Ishikawa (cell line): Measurements from ENCODE around the gene SCGB1D1.

Experiments used
- CEBPB ChIP-seq: IDR thresholded peaks from 2 replicates; pipeline ENCODE4 v1.6.1; 2012
- CREB1 ChIP-seq: IDR thresholded peaks from 2 replicates; pipeline ENCODE4 v1.6.1; 2012; ENCODE audit warnings: low read depth
- EGR1 ChIP-seq: IDR thresholded peaks from 2 replicates; pipeline ENCODE4 v1.6.1; 2012
- EP300 ChIP-seq: IDR thresholded peaks from 2 replicates; pipeline ENCODE4 v1.6.1; 2012; ENCODE audit warnings: borderline replicate concordance
- FOXM1 ChIP-seq: IDR thresholded peaks from 2 replicates; pipeline ENCODE4 v1.6.1; 2012; ENCODE audit warnings: low read depth, borderline replicate concordance
- MAX ChIP-seq: IDR thresholded peaks from 2 replicates; pipeline ENCODE4 v1.6.1; 2012
- NFIC ChIP-seq: IDR thresholded peaks from 2 replicates; pipeline ENCODE4 v1.6.1; 2012
- RAD21 ChIP-seq: IDR thresholded peaks from 2 replicates; pipeline ENCODE4 v1.6.1; 2012; ENCODE audit warnings: low read depth
- REST ChIP-seq: IDR thresholded peaks from 2 replicates; pipeline ENCODE4 v1.6.1; 2012; ENCODE audit warnings: low read depth, mild to moderate bottlenecking
- TAF1 ChIP-seq: IDR thresholded peaks from 2 replicates; pipeline ENCODE4 v1.6.1; 2012; ENCODE audit warnings: low read depth, mild to moderate bottlenecking
- TCF12 ChIP-seq: IDR thresholded peaks from 2 replicates; pipeline ENCODE4 v1.6.1; 2012; ENCODE audit warnings: low read depth
- TEAD4 ChIP-seq: IDR thresholded peaks from 2 replicates; pipeline ENCODE4 v1.6.1; 2012
- USF1 ChIP-seq: IDR thresholded peaks from 2 replicates; pipeline ENCODE4 v1.6.1; 2012
- YY1 ChIP-seq: IDR thresholded peaks from 2 replicates; pipeline ENCODE4 v1.6.1; 2012; ENCODE audit warnings: low read depth
- ZBTB7A ChIP-seq: IDR thresholded peaks from 2 replicates; pipeline ENCODE4 v1.6.1; 2012; ENCODE audit warnings: low read depth

The SCGB1D1 gene

GRCh38 chr11:62166371-62166770 lies 23.6 kb upstream of the SCGB1D1 start:
- TF ChIP-seq FOXM1, result no peak
- TF ChIP-seq NFIC, result no peak
- no peak for TF ChIP-seq YY1
- TF ChIP-seq RAD21, result no peak
- TF ChIP-seq USF1, result no peak
- no peak for TF ChIP-seq CEBPB
- no peak for TF ChIP-seq EP300
- TF ChIP-seq MAX, result no peak
- TF ChIP-seq TCF12, result no peak
- TF ChIP-seq EGR1, result no peak
- TF ChIP-seq CREB1, result no peak
- no peak for TF ChIP-seq REST
- no peak for TF ChIP-seq TAF1

- no peak for TF ChIP-seq ZBTB7A
- no peak for TF ChIP-seq YY1
- no peak for TF ChIP-seq CREB1
- no peak for TF ChIP-seq CEBPB
- no peak for TF ChIP-seq RAD21
- no peak for TF ChIP-seq USF1
Measured at GRCh38 chr11:62169448-62169847, 20.6 kb upstream of the SCGB1D1 start.

GRCh38 chr11:62169935-62170334 lies 20.1 kb upstream of the SCGB1D1 start:
- no peak for TF ChIP-seq FOXM1
- TF ChIP-seq EGR1, result no peak
- no peak for TF ChIP-seq EP300
- TF ChIP-seq CEBPB, result no peak

- TF ChIP-seq TAF1 (no peak), FOXM1 (no peak), REST (no peak), RAD21 (peak; percentile 89), MAX (no peak), ZBTB7A (no peak), NFIC (no peak), EP300 (no peak)
Measured at GRCh38 chr11:62171261-62171723, 18.7 kb upstream of the SCGB1D1 start.

- TF ChIP-seq YY1, result no peak
- TF ChIP-seq MAX, result no peak
- TF ChIP-seq CEBPB, result no peak
- no peak for TF ChIP-seq ZBTB7A
- no peak for TF ChIP-seq TCF12
- TF ChIP-seq EGR1, result no peak
- TF ChIP-seq RAD21, result no peak
- no peak for TF ChIP-seq CREB1
- TF ChIP-seq NFIC, result no peak
- no peak for TF ChIP-seq TEAD4
- TF ChIP-seq TAF1, result no peak
- no peak for TF ChIP-seq USF1
- no peak for TF ChIP-seq FOXM1
- no peak for TF ChIP-seq REST
- TF ChIP-seq EP300, result no peak
Measured at GRCh38 chr11:62172294-62172693, 17.7 kb upstream of the SCGB1D1 start.
